OCI-LY7 (cell line): ENCODE results near the gene GRM1.

Experiments
- EZH2phosphoT487 ChIP-seq: fragments of 200-600 bp; sonication (generic); IDR thresholded peaks from 2 replicates; pipeline ENCODE4 v1.6.1; 2018; ENCODE audit warnings: low read depth, borderline replicate concordance, mild to moderate bottlenecking, mixed run types, antibody characterized with exemption, low read length, moderate library complexity, mixed read lengths
- TF ChIP-seq, protein P1 (sequence below): fragments of 200-600 bp; sonication (generic); conservative IDR thresholded peaks from 2 replicates; pipeline ENCODE4 v1.5.1; 2014; ENCODE audit warnings: mild to moderate bottlenecking, antibody characterized with exemption, low read length, moderate library complexity, mixed read lengths

- TF ChIP-seq, protein P1, sequence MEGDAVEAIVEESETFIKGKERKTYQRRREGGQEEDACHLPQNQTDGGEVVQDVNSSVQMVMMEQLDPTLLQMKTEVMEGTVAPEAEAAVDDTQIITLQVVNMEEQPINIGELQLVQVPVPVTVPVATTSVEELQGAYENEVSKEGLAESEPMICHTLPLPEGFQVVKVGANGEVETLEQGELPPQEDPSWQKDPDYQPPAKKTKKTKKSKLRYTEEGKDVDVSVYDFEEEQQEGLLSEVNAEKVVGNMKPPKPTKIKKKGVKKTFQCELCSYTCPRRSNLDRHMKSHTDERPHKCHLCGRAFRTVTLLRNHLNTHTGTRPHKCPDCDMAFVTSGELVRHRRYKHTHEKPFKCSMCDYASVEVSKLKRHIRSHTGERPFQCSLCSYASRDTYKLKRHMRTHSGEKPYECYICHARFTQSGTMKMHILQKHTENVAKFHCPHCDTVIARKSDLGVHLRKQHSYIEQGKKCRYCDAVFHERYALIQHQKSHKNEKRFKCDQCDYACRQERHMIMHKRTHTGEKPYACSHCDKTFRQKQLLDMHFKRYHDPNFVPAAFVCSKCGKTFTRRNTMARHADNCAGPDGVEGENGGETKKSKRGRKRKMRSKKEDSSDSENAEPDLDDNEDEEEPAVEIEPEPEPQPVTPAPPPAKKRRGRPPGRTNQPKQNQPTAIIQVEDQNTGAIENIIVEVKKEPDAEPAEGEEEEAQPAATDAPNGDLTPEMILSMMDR = no peak
- no peak for TF ChIP-seq EZH2phosphoT487
Observed at GRCh38 chr6:146408583-146408982, 379.7 kb downstream of the GRM1 start.
